Epithelial cell of alveolus of lung (primary cell): ENCODE data around the gene PSRC1. TPM values are rescaled to one million over a fixed set of nuclear protein-coding genes. Genes with fewer than 3 reads are reported as not detected.

ENCODE experiments used
- total RNA-seq: library from RNA; depleted of rRNA; stranded (reverse); fragments of >200 nt; gene quantifications from 2 replicates; pipeline ENCODE4 v1.2.1, GENCODE V29; 2015

Gene PSRC1
- 16.8 and 31.3 TPM in 2 replicates for total RNA-seq

GRCh38 chr1:109282952-109283747, at the start of gene PSRC1:
TSS of gene PSRC1 (minus strand) at chr1:109283145.

GRCh38 chr1:109306832-109307273, 23.9 kb upstream of the PSRC1 start, which contains the start of gene MYBPHL:
TSS of gene MYBPHL (minus strand) at chr1:109307011. CDS start at chr1:109306991, 20 bp downstream.

GRCh38 chr1:109248797-109249629, 33.9 kb downstream of the PSRC1 start, which contains the start of gene CELSR2:
TSS of gene CELSR2 (plus strand) at chr1:109249539. CDS start at chr1:109250080, 541 bp downstream.

Other genes with a start within 250 kb of the PSRC1 start
- 7.7 and 10.2 TPM in 2 replicates for gene WDR47, start 241.0 kb downstream of the PSRC1 start, total RNA-seq
- 37.8 and 39.0 TPM in 2 replicates for gene TAF13, start 207.1 kb downstream of the PSRC1 start, total RNA-seq
- gene TMEM167B, start 192.4 kb downstream of the PSRC1 start, total RNA-seq = 21.1 and 25.4 TPM in 2 replicates
- gene ELAPOR1, start 169.0 kb downstream of the PSRC1 start, total RNA-seq = 0.13 and 0.48 TPM in 2 replicates
- 183 and 298 TPM in 2 replicates for gene SARS1, start 69.2 kb downstream of the PSRC1 start, total RNA-seq
- gene CELSR2, start 33.6 kb downstream of the PSRC1 start, total RNA-seq = 1.8 and 7.7 TPM in 2 replicates
- not detected in 2 replicates for gene MYBPHL, start 23.9 kb upstream of the PSRC1 start, total RNA-seq
- 8.9 and 10.2 TPM in 2 replicates for gene SORT1, start 114.8 kb upstream of the PSRC1 start, total RNA-seq
- gene PSMA5, start 143.3 kb upstream of the PSRC1 start, total RNA-seq = 22.8 and 71.2 TPM in 2 replicates
- under 0.01 and 0.32 TPM in 2 replicates for gene SYPL2, start 183.4 kb upstream of the PSRC1 start, total RNA-seq
- gene ATXN7L2, start 200.8 kb upstream of the PSRC1 start, total RNA-seq = 4.7 and 6.5 TPM in 2 replicates
- 3.5 and 5.1 TPM in 2 replicates for gene CYB561D1, start 210.9 kb upstream of the PSRC1 start, total RNA-seq
- 0.78 and 2.0 TPM in 2 replicates for gene AMIGO1, start 226.6 kb upstream of the PSRC1 start, total RNA-seq